Fibroblast of lung (primary cell): ENCODE measurements around the gene SORCS3. TPM values are rescaled to one million over a fixed set of nuclear protein-coding genes. Genes with fewer than 3 reads are reported as not detected.

Source experiments
- DNase-seq, 2 donors: peaks; one replicate each; pipeline versions ENCODE4 v3.0.0 to v3.0.0-alpha.2; 2010; ENCODE audit warnings: low read depth in 2 of 2
- H2AFZ ChIP-seq: 2 replicates; pipeline ENCODE4 v1.5.1; 2012; ENCODE audit warnings: low read length, control low read depth, inconsistent platforms
- H3K27ac ChIP-seq: 2 replicates; pipeline ENCODE4 v1.5.1; 2011; ENCODE audit warnings: low read length, control low read depth; ENCODE audit not compliant: insufficient read depth
- H3K27me3 ChIP-seq: 2 replicates; pipeline ENCODE4 v1.5.1; 2011; ENCODE audit warnings: mild to moderate bottlenecking, low read length; ENCODE audit not compliant: control insufficient read depth, insufficient read depth
- H3K36me3 ChIP-seq: 2 replicates; pipeline ENCODE4 v1.5.1; 2011; ENCODE audit warnings: low read length; ENCODE audit not compliant: control insufficient read depth, insufficient read depth
- H3K4me1 ChIP-seq: 2 replicates; pipeline ENCODE4 v1.5.1; 2011; ENCODE audit warnings: low read length; ENCODE audit not compliant: control insufficient read depth, insufficient read depth; ENCODE audit errors: extremely low read depth
- H3K4me2 ChIP-seq: 2 replicates; pipeline ENCODE4 v1.5.1; 2011; ENCODE audit warnings: low read length, control low read depth; ENCODE audit not compliant: insufficient read depth; ENCODE audit errors: extremely low read depth
- H3K4me3 ChIP-seq, 4 experiments: fragments of 200-600 bp in 1 of 4; sonication (generic) in 1 of 4; replicated peaks in 1 of 4; 2 replicates each; pipeline ENCODE4 v1.5.1; 2011 to 2016; ENCODE audit warnings: low read length in 4 of 4, low read depth in 3 of 4, mild to moderate bottlenecking in 3 of 4, control low read depth in 2 of 4, inconsistent platforms in 1 of 4, mixed read lengths in 1 of 4; ENCODE audit not compliant: insufficient read depth in 1 of 4; ENCODE audit errors: control extremely low read depth in 1 of 4
- H3K79me2 ChIP-seq: 2 replicates; pipeline ENCODE4 v1.5.1; 2012; ENCODE audit warnings: mild to moderate bottlenecking, low read length, inconsistent platforms; ENCODE audit not compliant: control insufficient read depth, insufficient read depth
- H3K9ac ChIP-seq: 2 replicates; pipeline ENCODE4 v1.5.1; 2011; ENCODE audit warnings: mild to moderate bottlenecking, low read length, control low read depth; ENCODE audit not compliant: insufficient read depth
- H3K9me3 ChIP-seq: 2 replicates; pipeline ENCODE4 v1.5.1; 2012; ENCODE audit warnings: low read depth, low read length; ENCODE audit not compliant: control insufficient read depth, insufficient read depth
- H4K20me1 ChIP-seq: 2 replicates; pipeline ENCODE4 v1.5.1; 2011; ENCODE audit warnings: low read length; ENCODE audit not compliant: control insufficient read depth, insufficient read depth; ENCODE audit errors: extremely low read depth
- CTCF ChIP-seq, 2 donors: IDR thresholded peaks in 1 of 2; conservative IDR thresholded peaks in 1 of 2; 1 replicate in 1 of 2; 2 replicates in 1 of 2; pipeline ENCODE4 v1.5.1; 2011 to 2012; ENCODE audit warnings: low read length in 2 of 2, control low read depth in 1 of 2, inconsistent platforms in 1 of 2, low read depth in 1 of 2, mild to moderate bottlenecking in 1 of 2
- EZH2 ChIP-seq: IDR thresholded peaks from 2 replicates; pipeline ENCODE4 v1.5.1; 2012; ENCODE audit warnings: low read length, control low read depth, mild to moderate bottlenecking; ENCODE audit errors: missing control alignments
- polyA plus RNA-seq, 2 donors: library from polyadenylated mRNA; depleted of rRNA in 1 of 2; stranded (reverse) in 1 of 2; unstranded in 1 of 2; fragments of >200 nt; gene quantifications; 2 replicates each; pipeline ENCODE4 v1.2.1, GENCODE V29; 2011 to 2012; ENCODE audit warnings: missing spikeins in 1 of 2
- total RNA-seq: library from RNA; depleted of rRNA; stranded (reverse); fragments of >200 nt; gene quantifications from 2 replicates; pipeline ENCODE4 v1.2.1, GENCODE V29; 2014

The SORCS3 gene
- total and polyA plus RNA-seq, 2 donors (not counting 1 experiment from before 2014, with no cell fraction given), result not detected

- Histone ChIP-seq H3K79me2 (no peaks in the 10 kb centered on the region), H2AFZ (no peak overlapping the region), H3K9me3 (no peaks in the 10 kb centered on the region), H3K27ac (no peak overlapping the region), H3K4me1 (no peaks in the 10 kb centered on the region), H3K27me3 (no peaks in the 10 kb centered on the region), H3K9ac (no peak overlapping the region), H3K4me3 (no peak overlapping the region), H4K20me1 (no peaks in the 10 kb centered on the region), H3K36me3 (no peaks in the 10 kb centered on the region), H3K4me2 (no peak overlapping the region)
- TF ChIP-seq CTCF (conservative IDR thresholded peaks at IDR 0.05 in 1 of 2, IDR thresholded peaks at IDR 0.05 in 1 of 2; ENCODE audit: low read depth in 1 of 2, low read length in 2 of 2) (no peak), EZH2 (no peak)
- peak in 1 of 2 donors; percentile 60 for DNase-seq
Measured at GRCh38 chr10:105148921-105149320, 507.8 kb downstream of the SORCS3 start.

- Histone ChIP-seq H3K79me2 (no peaks in the 10 kb centered on the region), H3K27ac (no peak overlapping the region), H3K4me2 (no peak overlapping the region), H4K20me1 (no peaks in the 10 kb centered on the region), H3K4me3 (no peak overlapping the region), H3K9ac (no peak overlapping the region), H3K36me3 (no peaks in the 10 kb centered on the region), H2AFZ (no peak overlapping the region), H3K4me1 (no peaks in the 10 kb centered on the region), H3K27me3 (no peaks in the 10 kb centered on the region), H3K9me3 (no peaks in the 10 kb centered on the region)
- no peak for TF ChIP-seq EZH2
- TF ChIP-seq CTCF (conservative IDR thresholded peaks at IDR 0.05 in 1 of 2, IDR thresholded peaks at IDR 0.05 in 1 of 2; ENCODE audit: low read depth in 1 of 2, low read length in 2 of 2), result no peak
- DNase-seq, result peak in 1 of 2 donors; percentile 94
Measured at GRCh38 chr10:105149371-105149891, 508.3 kb downstream of the SORCS3 start.

- no peaks in the 10 kb centered on the region for H3K36me3 ChIP-seq
- no peak overlapping the region for H3K9ac ChIP-seq
- H3K9me3 ChIP-seq, result no peaks in the 10 kb centered on the region
- H3K27ac ChIP-seq, result no peak overlapping the region
- H4K20me1 ChIP-seq, result no peaks in the 10 kb centered on the region
- no peak overlapping the region for H2AFZ ChIP-seq
- no peaks in the 10 kb centered on the region for H3K79me2 ChIP-seq
- no peak overlapping the region for H3K4me2 ChIP-seq
- peak in 1 of 2 donors; percentile 90 for DNase-seq
- TF ChIP-seq CTCF (conservative IDR thresholded peaks at IDR 0.05 in 1 of 2, IDR thresholded peaks at IDR 0.05 in 1 of 2; ENCODE audit: low read depth in 1 of 2, low read length in 2 of 2) (no peak), EZH2 (no peak)
- H3K27me3 ChIP-seq, result no peaks in the 10 kb centered on the region
- H3K4me3 ChIP-seq, result no peak overlapping the region
- H3K4me1 ChIP-seq, result no peaks in the 10 kb centered on the region
Measured at GRCh38 chr10:105150259-105150880, 509.3 kb downstream of the SORCS3 start.
